Activated CD4-positive, alpha-beta T cell treated with anti-CD3 and anti-CD28 coated beads for 1 hour (primary cell): ENCODE results near the gene CFH.
"Not testable (repeated sequence)": the region's sequence is repeated elsewhere in the genome, so short reads cannot be mapped to it uniquely, and the experiment has no call there.

ENCODE experiments used
- DNase-seq: peaks from one replicate; pipeline ENCODE4 v3.0.0-alpha.2; 2020

CFH gene

GRCh38 chr1:196669051-196669450, 17.2 kb downstream of the CFH start:
- DNase-seq, result no peak

GRCh38 chr1:196669693-196670092, 17.9 kb downstream of the CFH start:
- no peak for DNase-seq

DNA sequence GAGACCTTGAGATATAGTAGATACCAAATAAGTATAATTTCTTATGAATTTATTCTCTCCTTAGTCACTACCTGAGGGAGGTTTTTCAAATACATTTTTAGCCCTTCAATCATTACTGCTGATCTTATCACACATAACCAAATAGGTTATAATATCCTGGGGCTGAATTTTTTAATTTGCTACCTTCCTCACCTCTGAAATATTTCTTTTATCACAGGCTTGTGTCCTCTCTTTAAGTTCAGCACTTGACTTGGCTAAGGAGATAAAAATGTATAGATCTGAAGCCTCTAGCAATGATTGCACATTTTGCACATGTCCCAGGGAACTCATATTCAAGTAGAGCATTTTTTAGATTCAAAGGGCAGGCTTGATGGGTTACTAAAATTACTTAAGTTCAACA, 23.1 kb downstream of the CFH start:
- DNase-seq, result no peak

DNA sequence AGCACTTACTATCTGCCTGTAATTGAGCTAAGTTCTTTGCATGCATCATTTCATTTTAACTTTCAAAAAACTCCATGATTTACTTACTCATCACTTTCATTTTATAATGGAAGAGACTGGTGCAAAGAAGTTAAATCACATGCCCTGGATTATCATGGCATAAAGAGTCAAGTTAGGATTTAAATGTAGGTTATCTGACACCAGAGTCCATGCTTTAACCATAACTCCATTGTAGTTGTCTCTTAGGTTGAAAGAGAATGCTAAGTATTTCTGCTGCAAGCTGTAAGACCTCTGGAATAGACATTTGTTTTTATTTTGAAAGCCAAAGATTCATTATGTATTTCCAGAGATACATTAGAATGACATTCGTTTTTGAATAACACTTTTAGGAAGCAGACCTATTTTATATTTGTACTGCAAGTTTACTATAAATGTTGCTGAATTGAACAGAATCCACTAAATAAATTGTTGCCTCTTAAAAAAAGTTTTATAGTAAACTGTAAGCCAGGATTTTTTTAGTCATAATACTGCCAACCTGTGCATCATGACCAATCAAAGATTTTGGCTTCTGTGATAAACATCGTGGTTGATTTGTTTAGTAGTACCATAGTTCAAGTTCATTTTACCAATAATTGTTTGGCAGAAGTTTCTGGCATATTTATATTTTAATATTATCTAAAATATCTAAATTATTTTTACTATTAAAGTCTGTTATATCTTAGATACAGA, 26.1 kb downstream of the CFH start:
- DNase-seq, result no peak

GRCh38 chr1:196678510-196678884, 26.7 kb downstream of the CFH start:
- DNase-seq, result no peak

GRCh38 chr1:196680107-196680506, 28.3 kb downstream of the CFH start:
- no peak for DNase-seq

- DNase-seq, result no peak
Observed at GRCh38 chr1:196684476-196684875, 32.6 kb downstream of the CFH start.

DNA sequence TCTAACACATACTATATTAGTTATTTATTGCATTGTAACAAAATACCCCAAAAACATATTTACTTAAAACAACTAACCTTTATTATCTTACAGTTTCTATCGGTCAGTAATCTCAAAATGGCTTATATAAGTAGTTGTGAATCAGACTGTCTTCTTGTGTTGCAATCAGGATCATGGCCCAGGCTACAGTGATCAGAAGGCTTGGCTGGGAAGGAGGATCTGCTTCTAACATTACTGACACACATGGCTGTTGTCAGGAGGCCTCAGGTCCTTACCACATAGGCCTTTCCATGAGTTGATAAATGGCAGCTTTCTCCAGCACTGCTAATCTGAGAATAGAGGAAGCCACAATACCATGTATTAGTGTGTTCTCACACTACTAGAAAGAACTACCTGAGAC, 33.7 kb downstream of the CFH start:
- DNase-seq, result no peak

- DNase-seq, result no peak
Observed at GRCh38 chr1:196689001-196689400, 37.2 kb downstream of the CFH start.

DNA sequence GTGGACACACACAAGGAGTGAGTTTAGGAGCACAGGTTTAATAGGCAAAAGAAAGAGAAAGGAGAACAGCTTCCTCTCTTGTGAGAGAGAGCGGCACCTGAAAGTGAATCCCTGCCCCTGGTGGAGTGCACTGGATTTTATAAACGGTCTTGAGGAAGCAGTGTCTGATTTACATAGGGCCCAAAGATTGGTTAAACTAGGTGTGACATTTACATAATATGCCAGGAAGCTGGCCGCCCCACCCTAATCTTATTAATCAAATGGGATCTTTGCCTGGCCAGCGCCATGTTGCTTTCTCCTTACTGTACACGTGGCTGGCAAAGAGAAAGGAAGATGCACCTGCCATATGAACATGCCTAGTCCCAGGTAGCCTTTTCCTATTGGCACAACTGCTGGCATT, 38.7 kb downstream of the CFH start:
- no peak for DNase-seq

- DNase-seq, result no peak
Observed at GRCh38 chr1:196698993-196699392, 47.1 kb downstream of the CFH start.

DNA sequence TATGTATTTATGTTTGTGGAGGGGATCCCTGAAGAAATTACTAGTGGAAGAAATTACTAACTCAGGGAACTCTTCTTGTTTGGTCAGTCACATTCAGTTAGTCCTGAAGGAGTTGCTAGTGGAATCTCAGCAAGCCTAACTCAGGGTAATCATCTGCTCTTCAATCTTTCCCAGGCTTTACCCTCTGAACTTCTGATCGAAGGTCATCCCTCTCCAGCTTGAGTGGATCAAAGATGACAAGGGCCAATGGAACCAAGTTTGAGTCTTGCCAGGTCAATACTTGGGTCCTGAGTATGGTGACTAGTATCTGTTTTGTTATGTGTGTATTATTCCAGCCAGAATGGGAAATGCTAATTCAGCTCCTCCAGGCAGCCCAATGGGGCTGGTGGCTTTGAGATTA, 49.3 kb downstream of the CFH start:
- DNase-seq, result no peak

DNA sequence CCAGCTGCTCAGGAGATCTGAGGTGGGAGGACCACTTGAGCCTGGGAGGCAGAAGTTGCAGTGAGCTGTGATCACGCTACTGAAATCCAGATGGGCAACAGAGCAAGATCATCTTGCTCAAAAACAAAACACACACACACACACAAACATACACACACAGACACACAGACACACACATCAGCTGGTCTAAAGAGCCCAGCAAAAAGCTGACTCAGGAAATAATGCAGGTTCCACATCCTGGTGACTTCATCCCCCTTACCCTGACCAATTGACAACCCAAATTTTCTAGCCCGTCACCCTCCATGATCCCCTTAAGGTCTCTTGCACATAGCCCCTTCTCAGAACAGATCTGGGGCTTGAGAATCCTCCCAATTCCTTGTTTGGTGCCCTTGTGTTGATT, 58.0 kb downstream of the CFH start:
- DNase-seq, result not testable (repeated sequence)

DNA sequence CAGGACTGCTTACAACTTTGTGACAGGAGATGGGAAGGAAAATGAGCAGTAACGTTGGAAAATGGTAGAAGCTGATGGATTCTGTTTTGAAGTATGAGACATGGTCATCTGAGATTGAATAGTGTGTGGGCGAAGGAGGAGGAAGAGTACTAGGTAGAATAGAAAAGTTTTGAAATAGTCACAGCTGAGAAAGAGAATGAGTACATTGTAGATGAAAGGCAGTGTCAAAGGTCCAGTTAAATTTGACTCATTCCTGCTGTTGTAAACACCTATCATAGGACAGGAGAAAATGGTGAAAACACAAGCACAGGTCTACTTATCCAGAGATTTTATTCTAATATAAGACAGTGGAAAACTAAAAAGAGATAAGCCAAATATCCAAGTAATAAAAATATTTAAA, 66.0 kb downstream of the CFH start:
- no peak for DNase-seq

- no peak for DNase-seq
Observed at GRCh38 chr1:196723325-196724185, 71.7 kb downstream of the CFH start.

DNA sequence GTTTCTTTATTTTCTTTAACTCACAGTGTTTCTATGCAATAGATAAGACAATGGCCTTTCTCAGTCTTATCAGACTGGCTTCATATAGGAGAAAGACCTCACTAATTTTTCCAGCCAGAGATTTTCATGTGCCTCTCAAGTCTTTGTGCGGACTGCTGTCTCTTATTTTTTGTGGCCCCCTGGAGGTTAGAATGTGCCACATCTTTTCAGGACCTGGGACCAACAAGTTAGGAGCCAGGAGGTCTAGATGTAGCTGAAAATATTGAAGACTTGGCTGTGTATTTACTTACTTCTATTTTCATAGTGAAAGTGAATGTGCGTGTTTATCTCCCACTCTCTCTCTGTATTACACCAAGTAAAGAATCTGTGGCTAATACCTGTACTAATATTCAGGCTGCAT, 80.7 kb downstream of the CFH start:
- no peak for DNase-seq

- no peak for DNase-seq
Observed at GRCh38 chr1:196733091-196733970, 81.5 kb downstream of the CFH start.

DNA sequence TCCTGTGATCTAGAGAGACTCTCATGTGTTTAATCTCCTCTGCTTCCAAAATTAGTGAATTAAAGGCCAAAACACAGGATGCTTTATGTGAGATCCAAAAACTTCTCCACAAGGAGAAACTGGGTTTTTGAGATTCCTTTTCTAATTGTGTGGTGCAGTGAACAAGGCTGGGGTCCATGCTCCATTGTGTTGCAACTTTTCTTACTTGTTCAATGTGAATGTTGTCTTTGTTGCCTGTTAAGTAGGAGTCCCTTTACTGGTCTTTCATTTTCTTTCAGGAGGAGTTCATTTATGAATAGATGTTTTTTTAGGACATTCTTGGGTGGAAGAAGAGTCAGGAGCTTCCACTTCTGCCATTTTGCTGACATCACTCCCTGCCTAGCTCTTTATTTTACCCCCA, 82.2 kb downstream of the CFH start:
- no peak for DNase-seq

DNA sequence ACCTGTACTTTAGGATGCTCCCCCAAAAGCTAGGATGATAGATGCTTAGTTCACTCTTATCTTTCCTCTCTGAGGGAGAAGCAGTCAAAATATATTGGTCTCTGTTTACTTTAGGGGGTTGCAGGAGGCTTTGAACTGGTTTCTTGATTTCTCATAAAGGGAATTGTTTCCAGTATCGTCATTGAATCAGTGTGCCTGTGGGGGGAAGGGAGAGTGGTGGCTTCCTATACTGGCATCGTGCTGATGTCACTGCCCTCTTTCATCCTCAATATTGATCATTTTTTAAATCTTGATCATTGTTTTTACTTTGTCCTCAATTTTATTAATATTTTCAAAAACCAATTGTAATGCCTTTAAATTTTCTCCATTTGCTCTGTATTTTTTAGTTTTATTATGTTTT, 82.6 kb downstream of the CFH start:
- DNase-seq, result no peak

DNA sequence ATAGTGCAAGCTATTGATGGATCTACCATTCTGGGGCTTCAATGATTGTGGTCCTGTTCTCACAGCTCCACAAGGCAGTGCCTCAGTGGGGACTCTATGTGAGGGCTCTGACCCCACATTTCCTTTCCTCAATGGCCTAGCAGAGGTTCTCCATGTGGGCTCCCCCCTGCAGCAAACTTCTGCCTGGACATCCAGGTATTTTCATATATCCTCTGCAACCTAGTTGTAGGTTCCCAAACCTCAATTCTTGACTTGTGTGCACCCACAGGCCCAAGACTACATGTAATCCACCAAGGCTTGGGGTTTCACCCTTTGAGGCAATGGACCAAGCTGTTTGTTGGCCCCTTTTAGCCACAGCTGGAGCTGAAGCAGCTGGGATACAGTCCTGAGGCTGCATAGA, 86.9 kb downstream of the CFH start:
- DNase-seq, result no peak

GRCh38 chr1:196743244-196743643, 91.4 kb downstream of the CFH start:
- not testable (repeated sequence) for DNase-seq

DNA sequence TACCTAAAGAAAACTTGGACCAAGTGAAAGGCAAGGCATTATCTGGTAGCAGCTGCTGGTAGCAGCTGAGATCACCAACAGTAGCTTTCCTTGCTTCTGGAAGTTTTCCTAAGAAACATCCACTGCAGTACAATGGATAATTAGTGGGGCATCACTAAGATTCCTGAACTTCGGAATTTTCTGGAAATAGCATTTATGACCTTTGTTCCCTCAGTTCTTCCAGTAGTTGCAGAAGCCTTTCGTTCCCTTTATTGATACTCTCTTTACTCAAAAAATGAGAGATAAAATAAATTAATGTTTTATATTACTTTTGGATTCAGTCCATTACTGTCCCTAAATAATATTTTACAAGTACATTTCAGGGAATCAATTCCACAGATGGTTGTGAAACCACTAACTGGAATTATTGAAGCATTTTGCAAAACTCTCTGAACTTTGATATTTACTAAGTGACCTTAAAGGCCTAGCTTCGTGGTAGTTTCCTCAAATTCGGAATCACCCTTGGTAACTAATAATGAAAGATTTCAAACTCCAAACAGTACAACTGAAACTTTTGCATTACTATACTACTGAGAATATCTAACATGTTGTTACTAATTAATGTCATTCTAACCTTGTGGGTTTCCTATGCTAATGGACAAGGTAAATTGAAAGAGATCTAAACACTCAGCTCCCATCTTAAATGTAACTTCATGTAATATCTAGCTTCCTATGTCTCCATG, 113.3 kb downstream of the CFH start:
- DNase-seq, result not testable (repeated sequence)

DNA sequence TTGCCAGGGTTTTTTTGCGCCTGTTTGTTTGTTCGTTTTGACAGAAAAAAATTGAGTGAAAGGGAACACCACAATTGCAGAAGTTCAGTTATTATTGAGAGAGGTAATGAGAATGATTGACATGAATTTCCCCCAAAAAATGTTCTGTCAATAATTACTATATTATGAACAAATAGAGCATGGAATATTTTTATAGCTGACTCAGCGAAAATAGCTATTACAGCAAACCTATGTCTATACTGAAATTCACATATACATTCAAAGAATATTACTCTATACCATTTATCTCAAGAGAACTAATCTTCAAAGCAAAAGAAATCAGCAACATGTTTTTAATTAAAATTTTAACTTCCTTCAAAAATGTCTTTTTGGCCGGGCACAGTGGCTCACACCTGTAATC, 118.0 kb downstream of the CFH start:
- DNase-seq, result not testable (repeated sequence)
